T47D (cell line): ENCODE measurements around the gene CYSRT1.

Experiments used
- DNase-seq, 2 experiments: peaks; one replicate each; pipeline versions ENCODE4 v3.0.0 to v3.0.0-alpha.2; 2011 to 2012; ENCODE audit warnings: low read depth in 1 of 2, low spot score in 1 of 2
- JUND ChIP-seq: IDR thresholded peaks from 2 replicates; pipeline ENCODE4 v1.6.1; 2012; ENCODE audit warnings: low read depth
- in situ Hi-C: cut with HindIII; loops from 2 replicates; pipeline ENCODE4 v1.10.0; 2016; ENCODE audit warnings: low sequenced_read_pairs, low pct_unique_long_range_greater_than_20kb

The CYSRT1 gene, protein sequence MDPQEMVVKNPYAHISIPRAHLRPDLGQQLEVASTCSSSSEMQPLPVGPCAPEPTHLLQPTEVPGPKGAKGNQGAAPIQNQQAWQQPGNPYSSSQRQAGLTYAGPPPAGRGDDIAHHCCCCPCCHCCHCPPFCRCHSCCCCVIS

DNA sequence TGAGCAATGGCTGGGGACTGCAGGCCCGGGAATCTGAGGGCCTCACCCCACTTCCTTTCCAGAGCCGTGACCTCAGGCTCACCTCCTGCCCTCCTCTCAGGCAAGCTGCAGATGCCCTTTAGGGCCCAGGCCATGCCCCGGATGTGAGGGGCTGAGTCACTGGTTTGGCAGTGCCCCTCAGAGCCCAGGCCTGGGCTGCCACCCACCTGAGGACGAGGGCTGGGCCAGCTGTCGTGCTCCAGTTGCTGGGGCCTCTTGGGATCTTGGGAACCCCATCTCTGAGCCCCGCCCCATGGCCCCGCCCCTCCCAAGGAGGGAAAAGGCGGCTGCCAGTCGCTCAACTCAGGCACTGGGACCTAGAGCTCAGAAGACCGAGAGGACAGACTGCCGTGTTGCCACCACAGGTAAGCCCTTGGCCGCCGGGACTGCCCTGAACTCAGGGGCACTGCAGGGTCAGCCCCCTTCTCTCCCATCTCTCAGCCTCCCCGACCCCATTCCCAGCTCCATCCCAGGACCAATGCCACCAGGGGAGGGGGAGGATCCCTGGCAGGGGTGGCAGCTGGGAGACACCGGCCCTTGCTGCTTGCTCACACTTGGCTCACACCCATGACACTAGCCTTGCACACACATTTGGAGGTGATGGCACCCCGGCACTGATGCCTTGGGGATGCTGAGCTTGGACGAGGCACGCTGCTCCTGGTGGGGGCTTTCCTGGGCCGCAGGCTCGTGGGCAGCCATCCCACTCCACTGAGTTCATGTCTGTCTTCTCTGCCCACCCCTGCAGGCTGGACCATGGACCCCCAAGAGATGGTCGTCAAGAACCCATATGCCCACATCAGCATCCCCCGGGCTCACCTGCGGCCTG lies at the start of gene CYSRT1:
TSS of gene CYSRT1 (plus strand) at position 345 of the 865 bp plus-strand sequence. CDS start at position 793, 448 bp downstream.
- no peak for TF ChIP-seq JUND
- in situ Hi-C loops, result no loop called here
- DNase-seq, result peak in 1 of 2 experiments; percentile 54

DNA sequence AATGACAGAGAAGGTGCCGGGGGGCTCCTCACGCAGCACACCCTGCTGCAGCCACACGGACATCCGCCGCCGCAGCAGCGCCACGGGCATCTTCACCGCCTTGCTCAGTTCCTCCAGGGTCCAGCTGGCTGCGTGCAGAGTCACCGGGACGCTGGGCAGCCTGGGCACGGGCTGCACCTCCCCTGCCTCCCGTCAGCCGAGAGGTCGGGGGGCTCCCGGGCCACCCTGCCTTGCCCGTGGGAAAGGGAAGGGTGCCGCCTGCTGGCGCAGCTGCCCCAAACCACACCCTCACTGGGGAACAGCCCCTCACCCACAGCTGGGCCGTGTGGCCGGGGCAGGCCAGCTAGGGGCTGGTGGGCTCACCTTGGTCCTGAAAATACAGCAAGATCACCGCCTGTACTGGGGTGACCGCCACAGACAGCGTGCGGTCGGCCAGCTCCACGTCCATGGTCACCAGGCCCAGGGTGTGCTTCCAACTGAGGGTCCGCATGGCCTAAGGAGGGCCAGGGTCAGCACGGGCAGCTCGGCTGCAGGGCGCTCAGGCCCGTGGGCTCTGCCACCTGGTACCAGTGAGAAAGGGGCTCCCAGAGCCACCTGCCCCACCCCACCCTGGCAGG lies 49.5 kb upstream of the CYSRT1 start:
- in situ Hi-C loops, result no loop called here
- TF ChIP-seq JUND, result no peak

DNA sequence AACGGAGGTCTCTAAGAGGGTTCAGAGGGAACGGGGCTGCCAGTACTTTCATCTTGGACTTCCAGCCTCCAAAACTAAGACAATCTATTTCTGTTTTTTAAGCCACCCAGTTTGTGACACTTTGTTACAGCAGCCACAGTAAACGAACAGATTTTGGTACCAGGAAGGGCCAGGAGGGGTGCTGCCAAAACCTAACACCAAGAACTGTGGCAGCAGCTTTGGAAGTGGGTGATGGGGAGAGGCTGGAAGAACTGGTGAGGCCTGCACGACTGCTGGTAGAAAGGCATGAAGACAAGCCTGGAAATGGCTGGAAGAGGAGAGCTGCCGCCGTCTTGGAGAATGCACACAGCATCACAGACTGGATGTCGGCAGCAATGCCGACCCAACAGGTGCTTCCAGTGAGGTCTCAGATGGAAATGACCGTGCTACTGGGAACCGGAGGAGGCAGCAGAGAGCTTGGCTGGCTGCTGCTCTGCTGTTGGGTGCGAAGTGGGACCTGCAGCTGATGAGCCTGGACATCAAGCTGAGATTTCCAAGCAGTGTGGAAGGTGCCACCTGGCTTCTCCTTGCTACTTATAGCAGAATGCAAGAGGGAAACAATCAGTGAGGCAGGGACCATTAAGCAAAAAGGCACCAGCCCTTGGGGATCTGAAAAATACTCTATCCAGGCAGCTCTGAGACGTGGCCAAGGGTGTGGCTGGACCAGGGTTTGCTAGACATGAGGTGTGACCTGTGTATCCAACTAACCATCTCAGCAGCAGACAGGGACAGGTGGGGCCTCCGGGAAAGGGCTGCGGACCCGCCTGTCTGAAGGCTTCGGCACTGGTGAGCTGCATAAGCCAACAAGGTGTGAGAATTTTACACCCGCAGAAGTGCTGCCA lies 48.4 kb upstream of the CYSRT1 start:
- peak; percentile 91 to 98 for DNase-seq
- no peak for TF ChIP-seq JUND
- in situ Hi-C loops, result no loop called here

More for the DNA sequence above, 49.5 kb upstream of the CYSRT1 start:
- DNase-seq, result no peak

DNA sequence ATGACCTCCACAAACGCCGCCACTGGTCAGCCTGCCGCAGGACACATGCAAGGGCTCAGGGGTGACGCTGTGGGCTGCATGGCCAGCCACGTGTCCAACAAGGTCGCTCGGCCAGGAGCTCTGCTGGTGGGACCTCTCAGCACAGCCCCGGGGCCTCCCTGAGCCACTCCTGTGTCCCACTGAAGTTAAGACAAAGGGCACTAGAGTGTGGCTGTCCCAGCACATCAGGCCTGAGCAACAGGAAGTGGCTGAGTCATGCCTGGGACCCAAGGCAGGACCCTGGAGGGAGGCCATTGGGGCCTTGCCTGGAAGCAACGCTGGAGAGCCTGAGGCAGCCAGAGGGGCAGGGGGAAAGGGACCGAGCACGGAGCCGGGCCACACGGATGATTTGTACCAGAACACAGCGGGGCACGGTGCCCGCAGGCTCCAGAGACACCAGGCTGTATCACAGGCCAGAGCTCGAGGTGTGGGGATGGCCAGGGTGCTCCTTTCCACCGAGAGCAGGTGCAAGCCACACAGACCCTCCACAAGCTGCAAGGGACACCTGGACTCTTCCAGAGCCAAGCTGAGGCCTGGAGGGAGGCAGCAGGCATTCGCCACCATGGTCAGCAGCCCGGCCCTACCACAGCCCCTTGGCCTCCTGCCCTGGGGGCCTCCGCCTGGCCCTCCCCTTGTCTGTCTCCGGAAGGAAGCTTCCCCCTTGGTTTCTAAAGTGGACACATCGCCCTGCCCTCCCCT lies 46.6 kb upstream of the CYSRT1 start:
- in situ Hi-C loops, result no loop called here
- no peak for DNase-seq
- TF ChIP-seq JUND, result no peak

DNA sequence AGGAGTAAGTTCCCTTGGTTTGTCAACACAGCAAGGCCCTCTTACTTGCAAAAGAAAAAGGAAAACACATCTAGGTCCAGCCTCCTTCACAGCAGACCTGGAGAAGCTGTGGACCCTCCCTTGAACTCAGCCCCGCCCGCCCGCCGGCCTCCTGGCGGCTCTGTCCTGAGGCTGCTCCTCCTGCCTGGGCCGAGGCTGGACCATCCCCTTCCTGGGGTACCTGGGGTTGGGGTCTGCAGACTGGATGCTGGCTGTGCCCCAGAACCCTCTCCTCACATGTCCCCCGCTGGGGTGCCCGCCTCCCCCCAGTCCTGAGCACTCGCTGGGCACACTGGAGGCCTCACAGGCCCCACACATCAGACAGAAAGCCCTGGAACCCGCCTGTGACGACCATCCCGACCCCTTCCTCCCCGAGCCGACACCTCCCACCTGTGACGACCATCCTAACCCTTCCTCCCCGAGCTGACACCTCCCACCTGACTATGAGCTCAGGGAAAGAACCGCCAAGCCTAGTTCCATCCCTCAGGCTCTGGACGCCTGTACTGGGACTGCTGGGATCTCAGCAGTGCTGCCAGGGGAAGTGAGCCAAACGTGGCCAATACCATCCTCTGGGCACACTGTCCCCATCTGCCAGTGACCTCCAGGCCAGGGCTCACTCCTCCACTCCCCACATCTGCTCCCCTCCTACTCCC lies 45.9 kb upstream of the CYSRT1 start:
- DNase-seq, result no peak
- no peak for TF ChIP-seq JUND
- in situ Hi-C loops, result no loop called here

DNA sequence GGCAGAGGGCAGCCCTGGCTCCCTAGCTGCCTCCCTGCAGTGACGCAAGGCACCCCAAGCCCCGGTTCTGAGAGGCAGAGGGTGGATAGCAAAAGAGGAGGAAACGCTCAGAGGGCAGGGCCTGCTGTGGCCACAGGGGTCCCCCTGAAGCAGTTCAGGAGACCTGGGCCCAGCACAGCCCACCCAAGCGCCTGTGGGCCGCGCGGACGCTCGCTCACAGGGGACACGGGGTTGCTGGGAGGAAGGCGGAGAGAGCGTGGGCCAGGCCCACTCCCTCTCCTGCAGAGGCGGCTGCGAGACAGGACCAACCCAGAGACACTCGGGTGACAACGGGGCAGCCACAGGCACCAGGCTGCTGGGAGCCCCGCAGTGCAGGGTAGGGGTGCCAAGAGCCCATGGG lies 45.2 kb upstream of the CYSRT1 start:
- in situ Hi-C loops, result no loop called here
- no peak for DNase-seq
- no peak for TF ChIP-seq JUND

DNA sequence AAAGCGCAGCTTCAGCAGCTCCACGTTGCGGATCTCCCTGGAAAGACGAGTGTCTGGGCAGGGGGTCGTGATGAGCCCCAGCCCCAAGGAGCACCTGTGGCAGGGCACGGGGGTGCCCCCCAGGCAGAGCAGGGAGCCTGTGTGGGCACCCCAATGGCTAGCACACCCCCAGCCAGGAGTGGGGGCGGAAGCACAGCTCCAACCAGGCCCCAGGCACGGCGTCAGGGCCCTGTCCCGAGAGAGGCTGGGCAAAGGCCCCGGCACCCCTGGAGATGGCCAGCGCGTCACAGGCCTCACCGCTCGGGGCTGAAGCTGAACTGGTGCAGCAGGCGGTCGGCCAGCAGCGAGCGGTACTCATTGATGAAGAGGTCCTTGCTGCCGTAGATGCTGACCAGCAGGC lies 44.5 kb upstream of the CYSRT1 start:
- in situ Hi-C loops, result no loop called here
- no peak for TF ChIP-seq JUND
- DNase-seq, result no peak

DNA sequence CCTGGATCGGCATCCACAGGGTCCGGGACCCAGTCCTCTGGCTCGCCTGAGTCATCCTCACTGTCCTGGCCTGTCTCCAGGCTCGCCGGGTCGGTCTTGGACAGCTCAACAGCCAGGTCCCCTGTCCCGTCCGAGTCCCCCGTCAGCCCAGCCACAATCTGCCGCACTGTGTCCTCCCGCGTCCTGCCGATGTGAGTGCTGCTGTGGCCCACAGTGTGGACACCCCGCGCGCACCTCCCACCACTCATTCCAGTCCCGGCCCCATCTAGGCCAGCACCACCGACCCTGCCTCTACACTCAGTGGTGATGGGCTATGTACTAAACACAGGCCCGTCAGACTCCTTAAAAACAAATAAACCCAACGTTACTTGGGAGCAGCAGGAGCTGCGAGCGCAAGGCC lies 43.3 kb upstream of the CYSRT1 start:
- DNase-seq, result no peak
- in situ Hi-C loops, result no loop called here
- TF ChIP-seq JUND, result no peak

DNA sequence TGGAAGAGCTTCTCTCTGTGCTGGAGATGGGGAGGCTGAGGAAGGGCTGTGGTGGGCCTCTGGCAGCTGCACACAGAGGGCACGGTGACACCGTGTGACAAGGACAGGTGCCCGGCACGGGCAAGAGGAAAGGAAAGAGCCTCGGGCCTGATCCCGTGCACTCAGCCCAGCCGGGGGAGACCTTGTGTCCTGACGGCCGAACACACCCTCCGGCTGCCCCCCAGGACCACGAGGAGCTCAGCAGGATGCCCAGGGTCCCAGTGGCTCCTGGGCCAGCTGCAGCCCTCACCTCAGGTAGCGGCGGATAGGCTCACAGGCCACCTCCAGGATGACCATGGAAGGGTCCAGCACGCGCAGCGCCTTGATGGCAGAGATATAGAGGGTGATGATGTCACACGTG lies 42.1 kb upstream of the CYSRT1 start:
- in situ Hi-C loops, result no loop called here
- no peak for DNase-seq
- no peak for TF ChIP-seq JUND

DNA sequence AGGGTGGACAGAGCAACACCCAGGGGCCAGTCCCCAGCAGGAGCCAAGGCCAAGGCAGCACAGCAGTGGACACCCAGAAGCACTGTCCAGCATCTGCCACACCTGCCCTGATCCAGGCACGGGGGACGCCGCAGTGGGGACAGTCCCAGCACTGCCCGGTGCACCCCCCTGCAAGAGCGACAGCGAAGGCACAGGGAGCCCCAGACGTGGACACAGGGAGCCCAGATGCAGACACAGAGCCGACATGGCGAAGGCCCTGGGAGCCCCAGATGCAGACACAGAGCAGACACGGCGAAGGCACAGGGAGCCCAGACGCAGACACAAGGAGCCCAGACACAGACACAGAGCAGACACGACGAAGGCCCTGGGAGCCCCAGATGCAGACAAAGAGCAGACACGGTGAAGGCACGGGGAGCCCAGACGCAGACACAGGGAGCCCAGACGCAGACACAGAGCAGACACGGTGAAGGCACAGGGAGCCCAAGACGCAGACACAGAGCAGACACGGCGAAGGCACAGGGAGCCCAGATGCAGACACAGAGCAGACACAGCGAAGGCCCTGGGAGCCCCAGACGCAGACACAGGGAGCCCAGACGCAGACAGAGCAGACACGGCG lies 40.9 kb upstream of the CYSRT1 start:
- TF ChIP-seq JUND, result no peak
- DNase-seq, result no peak
- in situ Hi-C loops, result no loop called here

DNA sequence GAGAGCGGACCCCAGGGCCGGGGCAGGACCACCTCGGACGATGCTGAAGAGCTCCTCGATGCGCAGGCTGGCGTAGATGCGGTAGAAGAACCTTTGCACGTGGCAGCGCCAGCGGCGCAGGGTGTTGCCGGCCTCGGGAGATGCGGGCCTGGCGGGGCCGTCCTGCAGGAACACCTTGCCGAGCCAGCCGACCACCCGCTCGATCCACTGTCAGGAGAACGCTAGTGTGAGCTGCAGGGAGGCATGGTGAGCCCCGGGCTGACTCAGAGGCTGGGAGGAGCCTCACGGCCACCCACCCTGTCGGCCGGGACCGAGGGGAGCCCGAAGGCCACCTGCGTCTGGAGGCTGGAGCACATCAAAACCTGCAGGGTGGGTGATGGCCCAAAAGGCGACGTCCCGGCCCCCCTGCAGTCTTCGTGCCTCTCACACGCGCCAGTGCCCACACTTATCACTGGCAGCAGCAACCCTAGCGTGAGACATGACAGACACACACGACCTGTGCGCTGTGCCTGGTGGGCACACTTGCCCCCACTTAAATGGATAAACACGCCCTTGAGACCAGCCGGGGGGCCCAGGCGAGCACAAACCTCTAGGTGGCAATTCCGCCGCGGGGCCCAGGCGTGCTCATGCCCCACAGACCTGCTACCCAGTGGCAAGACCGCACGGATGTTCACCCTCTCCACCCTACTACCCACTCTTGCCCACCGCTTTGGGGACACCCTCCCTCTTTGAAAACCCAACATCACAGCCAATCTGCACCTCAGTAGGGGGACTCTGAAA lies 39.9 kb upstream of the CYSRT1 start:
- no peak for TF ChIP-seq JUND
- in situ Hi-C loops, result no loop called here
- DNase-seq, result no peak
